OCI-LY1 (cell line): ENCODE measurements around the gene SDK1.

Source experiments
- H2AFZ ChIP-seq: fragments of 200-600 bp; sonication (generic), shearing (Covaris generic); 2 replicates; pipeline ENCODE4 v1.6.0; 2014; ENCODE audit warnings: antibody characterized with exemption, mild to moderate bottlenecking, low read length
- H3F3A ChIP-seq: fragments of 200-600 bp; sonication (generic), shearing (Covaris generic); 2 replicates; pipeline ENCODE4 v1.6.0; 2014; ENCODE audit warnings: mild to moderate bottlenecking, antibody characterized with exemption, low read length, moderate library complexity; ENCODE audit not compliant: insufficient read depth
- H3K27ac ChIP-seq: fragments of 200-600 bp; sonication (generic); 2 replicates; pipeline ENCODE4 v1.5.1; 2014; ENCODE audit warnings: low read length, mixed run types, mild to moderate bottlenecking, low read depth; ENCODE audit not compliant: poor library complexity, severe bottlenecking
- H3K27me3 ChIP-seq: fragments of 200-600 bp; sonication (generic); 2 replicates; pipeline ENCODE4 v1.6.0; 2014; ENCODE audit warnings: antibody characterized with exemption, mild to moderate bottlenecking, low read length, moderate library complexity; ENCODE audit not compliant: insufficient read depth
- H3K36me3 ChIP-seq: fragments of 200-600 bp; sonication (generic); 2 replicates; pipeline ENCODE4 v1.6.1; 2014; ENCODE audit warnings: mild to moderate bottlenecking, antibody characterized with exemption, low read length, moderate library complexity, mixed read lengths; ENCODE audit not compliant: insufficient read depth
- H3K4me1 ChIP-seq: fragments of 200-600 bp; sonication (generic); 2 replicates; pipeline ENCODE4 v1.5.1; 2014; ENCODE audit warnings: mild to moderate bottlenecking, low read length, moderate library complexity; ENCODE audit not compliant: insufficient read depth, severe bottlenecking
- H3K4me2 ChIP-seq: fragments of 200-600 bp; sonication (generic), shearing (Covaris generic); 2 replicates; pipeline ENCODE4 v1.6.1; 2014; ENCODE audit warnings: low read length
- H3K4me3 ChIP-seq: fragments of 200-600 bp; sonication (generic); 2 replicates; pipeline ENCODE4 v1.5.1; 2014; ENCODE audit warnings: low read length, low read depth, mild to moderate bottlenecking, mixed read lengths; ENCODE audit not compliant: poor library complexity, severe bottlenecking
- H3K79me2 ChIP-seq: fragments of 200-600 bp; shearing (Covaris generic); 2 replicates; pipeline ENCODE4 v1.6.1; 2016; ENCODE audit warnings: mixed run types, low read length, mixed read lengths; ENCODE audit not compliant: insufficient read depth
- H3K9ac ChIP-seq: fragments of 200-600 bp; sonication (generic), shearing (Covaris generic); 2 replicates; pipeline ENCODE4 v1.6.1; 2014; ENCODE audit warnings: mild to moderate bottlenecking, low read length, mixed read lengths
- H3K9me2 ChIP-seq: fragments of 200-600 bp; sonication (generic), shearing (Covaris generic); 2 replicates; pipeline ENCODE4 v1.6.1; 2014; ENCODE audit warnings: low read depth, mild to moderate bottlenecking, low read length, mixed read lengths
- H3K9me3 ChIP-seq: fragments of 200-600 bp; shearing (Covaris generic); 2 replicates; pipeline ENCODE4 v1.6.1; 2014; ENCODE audit warnings: low read length, mixed read lengths
- H4K20me1 ChIP-seq: fragments of 200-600 bp; sonication (generic), shearing (Covaris generic); 2 replicates; pipeline ENCODE4 v1.6.0; 2016; ENCODE audit warnings: mild to moderate bottlenecking, low read length; ENCODE audit not compliant: insufficient read depth
- EZH2 ChIP-seq: fragments of 200-600 bp; sonication (generic), shearing (Covaris generic); IDR thresholded peaks from 2 replicates; pipeline ENCODE4 v1.8.0; 2017; ENCODE audit warnings: borderline replicate concordance, mixed run types, mild to moderate bottlenecking, antibody characterized with exemption, low read length, moderate library complexity, mixed read lengths
- TF ChIP-seq, protein P1 (sequence below): fragments of 200-600 bp; sonication (generic), shearing (Covaris generic); IDR thresholded peaks from 2 replicates; pipeline ENCODE4 v1.5.1; 2017; ENCODE audit warnings: mild to moderate bottlenecking, antibody characterized with exemption, low read length, moderate library complexity, mixed read lengths

SDK1 gene

DNA sequence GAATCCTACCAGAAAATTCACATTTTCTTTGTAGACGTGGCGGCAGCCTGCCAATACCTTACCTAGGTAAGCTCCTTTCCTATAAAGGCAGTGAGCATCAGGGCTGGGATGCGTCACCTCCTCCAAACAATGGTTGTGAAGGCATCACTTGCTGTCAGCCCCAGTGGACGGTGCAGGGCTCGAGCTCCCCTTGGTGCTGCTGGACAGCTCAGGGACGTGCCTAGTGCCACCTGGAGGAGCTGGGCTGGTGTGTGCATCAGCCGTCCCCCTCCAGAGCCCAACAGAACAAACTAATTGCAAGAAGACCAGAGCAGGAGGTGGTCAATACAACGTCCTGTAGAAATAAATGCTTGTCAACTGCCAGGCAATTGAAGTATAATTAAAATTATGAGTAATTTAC is 863.5 kb downstream of the SDK1 start:
- no peaks in the 10 kb centered on the region for H3K4me1 ChIP-seq
- H3F3A ChIP-seq, result no peaks in the 10 kb centered on the region

DNA sequence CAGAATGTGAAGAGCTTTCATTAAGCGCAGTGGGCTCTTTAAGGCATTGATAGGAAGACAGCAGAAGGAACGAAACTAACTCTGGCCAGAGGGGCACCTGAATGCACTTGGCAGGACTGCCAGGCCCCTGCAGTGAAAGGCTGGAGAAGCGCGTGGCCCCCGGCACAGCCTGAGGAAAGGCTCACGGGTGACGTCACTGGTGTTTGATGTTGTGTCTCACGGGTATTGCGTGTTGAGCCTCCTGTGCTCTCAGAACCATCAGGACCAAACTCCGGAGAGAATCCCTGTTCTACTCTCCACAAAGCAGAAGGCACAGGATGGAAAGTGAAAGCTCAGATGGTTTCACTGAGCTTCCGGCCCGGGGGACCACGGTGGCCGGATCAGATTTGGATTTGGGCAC is 865.3 kb downstream of the SDK1 start:
- Histone ChIP-seq H4K20me1 (no peaks in the 10 kb centered on the region), H3K9me2 (no peaks in the 10 kb centered on the region), H2AFZ (no peak overlapping the region), H3F3A (no peaks in the 10 kb centered on the region), H3K9ac (no peak overlapping the region), H3K9me3 (no peaks in the 10 kb centered on the region), H3K36me3 (no peaks in the 10 kb centered on the region), H3K27ac (no peak overlapping the region), H3K4me2 (no peak overlapping the region), H3K4me3 (no peak overlapping the region), H3K79me2 (no peaks in the 10 kb centered on the region), H3K4me1 (no peaks in the 10 kb centered on the region), H3K27me3 (no peaks in the 10 kb centered on the region)
- no peak for TF ChIP-seq EZH2
- TF ChIP-seq, protein P1, sequence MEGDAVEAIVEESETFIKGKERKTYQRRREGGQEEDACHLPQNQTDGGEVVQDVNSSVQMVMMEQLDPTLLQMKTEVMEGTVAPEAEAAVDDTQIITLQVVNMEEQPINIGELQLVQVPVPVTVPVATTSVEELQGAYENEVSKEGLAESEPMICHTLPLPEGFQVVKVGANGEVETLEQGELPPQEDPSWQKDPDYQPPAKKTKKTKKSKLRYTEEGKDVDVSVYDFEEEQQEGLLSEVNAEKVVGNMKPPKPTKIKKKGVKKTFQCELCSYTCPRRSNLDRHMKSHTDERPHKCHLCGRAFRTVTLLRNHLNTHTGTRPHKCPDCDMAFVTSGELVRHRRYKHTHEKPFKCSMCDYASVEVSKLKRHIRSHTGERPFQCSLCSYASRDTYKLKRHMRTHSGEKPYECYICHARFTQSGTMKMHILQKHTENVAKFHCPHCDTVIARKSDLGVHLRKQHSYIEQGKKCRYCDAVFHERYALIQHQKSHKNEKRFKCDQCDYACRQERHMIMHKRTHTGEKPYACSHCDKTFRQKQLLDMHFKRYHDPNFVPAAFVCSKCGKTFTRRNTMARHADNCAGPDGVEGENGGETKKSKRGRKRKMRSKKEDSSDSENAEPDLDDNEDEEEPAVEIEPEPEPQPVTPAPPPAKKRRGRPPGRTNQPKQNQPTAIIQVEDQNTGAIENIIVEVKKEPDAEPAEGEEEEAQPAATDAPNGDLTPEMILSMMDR, result no peak

More for the DNA sequence above, 863.5 kb downstream of the SDK1 start:
- Histone ChIP-seq H3K4me2 (no peak overlapping the region), H4K20me1 (no peaks in the 10 kb centered on the region), H3K79me2 (no peaks in the 10 kb centered on the region), H3K9me2 (no peaks in the 10 kb centered on the region), H3K27ac (no peak overlapping the region), H3K9me3 (no peaks in the 10 kb centered on the region), H2AFZ (no peak overlapping the region), H3K27me3 (no peaks in the 10 kb centered on the region), H3K4me3 (no peak overlapping the region), H3K9ac (no peak overlapping the region), H3K36me3 (0 out of 2 replicates have a peak, but pooled peaks cover 5% of the 10 kb centered on the region)
- no peak for TF ChIP-seq EZH2
- TF ChIP-seq, protein P1, result no peak

DNA sequence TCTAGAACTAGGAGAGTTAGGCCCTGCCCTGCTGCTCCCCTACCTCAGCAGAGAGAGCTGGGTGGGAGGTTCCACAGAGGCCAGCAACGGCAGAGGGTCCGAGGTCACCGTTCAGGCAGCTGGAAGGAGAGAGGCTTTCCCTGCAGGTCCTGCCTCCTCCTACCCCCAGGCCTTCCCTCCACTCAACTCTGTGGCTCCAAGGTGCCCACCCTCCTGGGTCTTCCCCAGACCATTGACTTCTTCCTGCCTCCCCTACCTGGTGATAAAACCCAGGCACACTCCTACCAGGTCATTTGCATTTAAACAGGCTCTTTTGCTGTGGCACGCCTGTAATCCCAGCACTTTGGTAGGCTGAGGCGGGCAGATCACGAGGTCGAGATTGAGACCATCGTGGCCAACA is 865.8 kb downstream of the SDK1 start:
- H2AFZ ChIP-seq, result no peak overlapping the region
- H3K4me1 ChIP-seq, result no peaks in the 10 kb centered on the region
- H3K36me3 ChIP-seq, result no peaks in the 10 kb centered on the region
- no peaks in the 10 kb centered on the region for H3K9me3 ChIP-seq
- no peak overlapping the region for H3K4me2 ChIP-seq
- H3K4me3 ChIP-seq, result no peak overlapping the region
- H3F3A ChIP-seq, result no peaks in the 10 kb centered on the region
- H3K9ac ChIP-seq, result no peak overlapping the region
- TF ChIP-seq, protein P1, result no peak
- no peak for TF ChIP-seq EZH2
- H3K27ac ChIP-seq, result no peak overlapping the region
- no peaks in the 10 kb centered on the region for H3K9me2 ChIP-seq
- H4K20me1 ChIP-seq, result no peaks in the 10 kb centered on the region
- H3K79me2 ChIP-seq, result no peaks in the 10 kb centered on the region
- no peaks in the 10 kb centered on the region for H3K27me3 ChIP-seq
